Stomach (tissue), 4 donors: ENCODE results near the gene RIPOR3.

Experiments used
- POLR2A ChIP-seq, 4 donors: fragments of 450-650 bp; IDR thresholded peaks; one replicate each; pipeline ENCODE4 v1.6.1; 2016; ENCODE audit warnings: antibody characterized with exemption in 4 of 4, control low read depth in 2 of 4, mild to moderate bottlenecking in 1 of 4, moderate library complexity in 1 of 4
- TF ChIP-seq, protein P1 (sequence below), 7 experiments: fragments of 450-650 bp in 4 of 7; fragments of 200-600 bp in 3 of 7; sonication (generic) in 3 of 7; IDR thresholded peaks; one replicate each; pipeline ENCODE4 v1.5.1; 2016 to 2019; ENCODE audit warnings: antibody characterized with exemption in 7 of 7, control low read depth in 2 of 7, mild to moderate bottlenecking in 1 of 7

DNA sequence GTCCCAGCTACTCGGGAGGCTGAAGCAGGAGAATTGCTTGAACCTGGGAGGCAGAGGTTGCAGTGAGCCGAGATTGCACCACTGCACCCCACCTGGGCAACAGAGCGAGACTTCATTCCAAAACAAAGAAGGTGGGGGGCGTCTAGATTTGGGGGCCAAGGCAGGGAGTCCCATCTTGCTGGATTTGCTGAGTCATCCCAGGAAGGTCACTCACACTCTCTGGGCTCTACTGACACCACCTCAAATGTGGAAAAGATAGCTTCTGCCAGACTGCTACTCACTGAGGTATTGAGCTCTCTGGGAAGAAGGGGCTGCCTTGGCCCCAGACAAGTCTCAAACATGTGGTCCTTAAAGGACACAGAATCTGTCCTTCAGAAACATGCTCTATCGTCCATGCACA is 74.3 kb downstream of the RIPOR3 start:
- TF ChIP-seq, protein P1, sequence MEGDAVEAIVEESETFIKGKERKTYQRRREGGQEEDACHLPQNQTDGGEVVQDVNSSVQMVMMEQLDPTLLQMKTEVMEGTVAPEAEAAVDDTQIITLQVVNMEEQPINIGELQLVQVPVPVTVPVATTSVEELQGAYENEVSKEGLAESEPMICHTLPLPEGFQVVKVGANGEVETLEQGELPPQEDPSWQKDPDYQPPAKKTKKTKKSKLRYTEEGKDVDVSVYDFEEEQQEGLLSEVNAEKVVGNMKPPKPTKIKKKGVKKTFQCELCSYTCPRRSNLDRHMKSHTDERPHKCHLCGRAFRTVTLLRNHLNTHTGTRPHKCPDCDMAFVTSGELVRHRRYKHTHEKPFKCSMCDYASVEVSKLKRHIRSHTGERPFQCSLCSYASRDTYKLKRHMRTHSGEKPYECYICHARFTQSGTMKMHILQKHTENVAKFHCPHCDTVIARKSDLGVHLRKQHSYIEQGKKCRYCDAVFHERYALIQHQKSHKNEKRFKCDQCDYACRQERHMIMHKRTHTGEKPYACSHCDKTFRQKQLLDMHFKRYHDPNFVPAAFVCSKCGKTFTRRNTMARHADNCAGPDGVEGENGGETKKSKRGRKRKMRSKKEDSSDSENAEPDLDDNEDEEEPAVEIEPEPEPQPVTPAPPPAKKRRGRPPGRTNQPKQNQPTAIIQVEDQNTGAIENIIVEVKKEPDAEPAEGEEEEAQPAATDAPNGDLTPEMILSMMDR (IDR thresholded peaks at IDR 0.05) = no peak
- TF ChIP-seq POLR2A (IDR thresholded peaks at IDR 0.05) = no peak
